ENCODE measurements around the gene CTNNA2.

The CTNNA2 gene

DNA sequence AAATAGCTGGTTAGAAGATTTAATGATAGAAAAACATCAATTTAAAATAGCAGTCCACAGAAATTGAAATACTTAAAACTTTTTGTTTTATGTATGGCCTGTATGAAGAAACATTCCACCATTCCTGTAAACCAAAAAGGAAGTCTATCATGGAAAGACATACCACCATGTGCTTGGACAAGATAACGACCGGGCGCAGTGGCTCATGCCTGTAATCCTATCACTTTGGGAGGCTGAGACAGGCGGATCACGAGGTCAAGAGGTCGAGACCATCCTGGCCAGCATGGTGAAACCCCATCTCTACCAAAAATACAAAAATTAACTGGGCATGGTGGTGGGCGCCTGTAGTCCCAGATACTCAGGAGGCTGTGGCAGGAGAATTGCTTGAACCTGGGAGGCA lies 519.8 kb downstream of the CTNNA2 start:
- peak; percentile 45 for DNase-seq (ENCODE audit: low read depth)

DNA sequence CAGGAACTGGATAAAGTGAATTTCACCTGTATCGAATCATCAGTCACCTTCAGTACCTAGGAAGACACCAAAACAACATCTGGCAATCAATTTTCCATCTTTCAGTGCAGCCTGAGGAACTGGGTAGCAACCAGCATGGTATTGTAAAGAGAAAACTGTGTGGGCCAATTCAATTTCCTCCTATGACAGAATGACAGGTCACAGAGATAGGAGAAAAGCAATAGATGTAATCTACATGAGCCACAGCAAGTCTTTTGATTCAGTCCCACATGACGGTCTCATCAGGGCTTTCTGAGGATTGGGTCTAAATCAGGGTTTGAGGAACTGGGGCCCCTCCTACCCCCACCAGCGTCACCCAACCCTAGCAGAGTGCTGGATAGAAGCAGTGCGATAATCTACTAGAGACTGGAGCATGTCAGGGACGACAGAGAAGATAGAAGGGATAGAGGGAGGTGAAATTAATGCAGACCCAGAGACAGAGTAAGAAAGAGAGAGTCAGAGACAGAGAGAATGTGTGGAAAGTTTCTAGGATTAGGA lies 523.0 kb downstream of the CTNNA2 start:
- DNase-seq (ENCODE audit: low read depth) = no peak

- DNase-seq (ENCODE audit: low read depth) = no peak
Observed at GRCh38 chr2:80037310-80037709, 524.5 kb downstream of the CTNNA2 start.

- no peak for DNase-seq (ENCODE audit: low read depth)
Observed at GRCh38 chr2:80040226-80040625, 527.4 kb downstream of the CTNNA2 start.

DNA sequence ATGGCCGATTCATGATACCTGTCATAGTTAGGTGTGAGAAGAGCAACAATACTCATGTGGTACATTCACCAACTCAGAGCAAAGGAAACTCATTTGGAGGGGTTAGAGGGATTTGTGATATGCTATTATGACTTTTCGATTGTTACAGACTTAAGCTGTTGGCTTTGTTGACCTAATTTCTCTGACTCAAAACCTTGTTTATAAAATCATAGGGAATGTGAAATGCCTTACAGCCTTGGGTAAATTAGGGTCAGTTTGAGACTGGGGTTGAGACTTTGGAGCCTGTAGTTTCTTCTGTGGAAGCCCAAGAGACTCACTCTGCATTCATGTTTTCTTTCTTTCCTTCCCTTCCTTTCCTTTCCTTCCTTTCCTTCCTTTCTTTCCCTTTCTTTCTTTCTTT lies 529.8 kb downstream of the CTNNA2 start:
- DNase-seq (ENCODE audit: low read depth) = no peak

DNA sequence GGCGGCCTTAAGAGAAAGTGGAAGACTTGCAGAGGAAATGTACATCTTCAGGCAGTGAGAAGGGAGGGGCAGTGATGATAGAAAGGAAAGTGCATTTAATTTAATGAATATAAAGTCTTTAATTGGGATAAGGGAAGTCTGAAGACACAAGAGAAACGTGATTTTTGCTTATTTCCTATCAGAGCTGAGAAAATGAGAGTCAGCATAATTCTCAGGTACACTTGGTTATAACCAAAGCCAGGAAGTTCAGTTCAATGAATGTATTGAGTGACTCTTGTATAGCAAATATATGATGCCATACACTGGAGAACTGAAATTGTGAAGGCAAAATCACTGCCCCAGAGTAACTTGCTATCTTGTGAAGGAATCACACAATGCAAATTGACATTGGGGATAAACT lies 535.4 kb downstream of the CTNNA2 start:
- DNase-seq (ENCODE audit: low read depth) = no peak

DNA sequence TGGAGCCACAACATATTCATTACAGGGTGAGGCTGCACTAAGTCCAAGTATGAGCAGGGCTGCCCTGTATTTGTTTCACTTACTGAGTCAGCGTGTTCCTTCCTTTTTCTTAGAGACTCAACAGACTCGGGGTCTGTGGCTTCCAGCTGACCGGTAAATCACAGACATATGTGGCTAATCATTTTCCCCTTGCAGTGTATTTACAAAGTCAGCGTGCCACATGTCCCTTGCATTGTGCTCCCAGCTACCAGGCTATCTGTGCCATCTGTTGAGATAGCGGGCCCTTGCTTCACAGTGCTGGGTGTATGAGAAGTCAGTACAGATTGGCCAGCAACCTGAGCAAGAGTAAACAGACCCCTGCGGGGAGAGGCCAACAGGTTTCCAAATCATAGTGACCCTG lies 537.4 kb downstream of the CTNNA2 start:
- DNase-seq (ENCODE audit: low read depth) = no peak

- no peak for DNase-seq (ENCODE audit: low read depth)
Observed at GRCh38 chr2:80053522-80054345, 540.9 kb downstream of the CTNNA2 start.

DNA sequence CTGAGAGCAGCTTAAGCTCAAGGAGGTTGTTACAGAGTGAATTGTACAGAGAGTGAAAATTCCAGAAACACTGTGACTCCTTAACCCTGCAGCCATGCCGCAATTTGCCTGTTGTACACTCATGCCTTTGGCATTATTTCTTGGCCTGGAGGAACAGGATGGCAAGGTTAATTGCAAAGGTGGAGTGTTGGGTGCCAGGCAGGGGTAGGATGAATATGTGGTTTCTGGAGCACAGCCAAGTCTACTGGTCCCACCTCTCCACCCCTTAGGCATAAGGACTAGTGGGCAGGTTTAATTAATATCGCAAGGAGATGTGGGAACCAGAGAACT lies 541.5 kb downstream of the CTNNA2 start:
- DNase-seq (ENCODE audit: low read depth) = no peak

- no peak for DNase-seq (ENCODE audit: low read depth)
Observed at GRCh38 chr2:80057956-80058355, 545.1 kb downstream of the CTNNA2 start.

- DNase-seq (ENCODE audit: low read depth) = no peak
Observed at GRCh38 chr2:80058562-80058961, 545.7 kb downstream of the CTNNA2 start.

DNA sequence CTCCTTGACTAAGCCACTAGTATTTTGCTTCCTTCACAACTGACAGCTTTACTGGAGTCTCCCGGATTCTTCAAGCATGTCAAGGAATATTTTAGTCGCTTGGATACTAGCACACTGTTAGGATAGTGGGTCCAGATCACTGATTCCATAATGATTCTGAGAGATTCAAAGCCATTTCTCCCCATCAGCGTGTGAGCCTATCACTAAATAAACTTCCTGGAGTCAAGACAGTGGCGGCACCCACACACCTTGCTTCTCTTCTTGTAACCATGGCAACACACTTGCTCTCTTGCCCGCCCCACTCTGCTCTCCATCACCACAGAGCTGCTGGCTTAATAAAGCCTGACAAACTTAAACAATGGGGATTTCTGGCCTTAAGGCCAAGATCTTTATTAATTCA lies 546.6 kb downstream of the CTNNA2 start:
- DNase-seq (ENCODE audit: low read depth) = no peak

- no peak for DNase-seq (ENCODE audit: low read depth)
Observed at GRCh38 chr2:80061881-80062280, 549.0 kb downstream of the CTNNA2 start.

GRCh38 chr2:80062298-80062697 lies 549.4 kb downstream of the CTNNA2 start:
- DNase-seq (ENCODE audit: low read depth) = no peak

- no peak for DNase-seq (ENCODE audit: low read depth)
Observed at GRCh38 chr2:80068038-80068731, 555.3 kb downstream of the CTNNA2 start.

GRCh38 chr2:80070587-80070986 lies 557.7 kb downstream of the CTNNA2 start:
- DNase-seq (ENCODE audit: low read depth) = no peak

GRCh38 chr2:80071941-80072340 lies 559.1 kb downstream of the CTNNA2 start:
- DNase-seq (ENCODE audit: low read depth) = no peak

GRCh38 chr2:80073134-80073561 lies 560.3 kb downstream of the CTNNA2 start:
- DNase-seq (ENCODE audit: low read depth) = no peak

DNA sequence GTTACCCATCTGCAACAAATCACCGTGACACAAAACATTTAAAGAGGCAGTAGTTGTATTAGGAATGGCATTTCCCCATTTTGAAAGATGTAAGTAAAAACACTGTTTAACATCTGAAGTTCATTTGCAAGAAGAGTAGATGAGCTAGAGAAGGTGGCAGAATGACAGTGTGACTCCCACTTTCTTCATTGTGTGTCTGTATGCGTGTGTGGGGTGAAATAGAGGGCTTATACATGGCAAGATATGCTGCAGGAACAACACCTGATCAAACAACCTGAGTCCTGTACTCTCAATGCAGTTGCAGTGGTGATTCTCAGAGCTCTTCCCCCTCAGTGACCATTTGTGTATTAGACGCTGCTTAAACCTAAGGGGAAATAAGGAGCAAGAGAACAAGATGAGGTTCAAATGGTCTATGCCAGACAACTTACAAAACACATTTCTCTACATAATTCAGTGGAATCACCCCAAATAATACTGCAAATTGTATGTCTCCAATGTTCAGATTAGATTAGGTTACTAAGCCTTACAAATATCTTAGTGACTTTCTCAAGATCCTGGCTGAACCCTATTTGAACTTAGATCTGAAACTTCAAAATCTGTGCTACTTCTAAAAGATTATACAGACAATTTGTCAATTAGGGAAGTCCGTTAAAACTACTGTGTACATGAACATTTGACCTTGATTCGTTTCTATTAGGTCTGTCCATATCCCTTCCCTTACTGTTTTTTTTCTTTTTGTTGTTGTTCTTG lies 561.6 kb downstream of the CTNNA2 start:
- no peak for DNase-seq (ENCODE audit: low read depth)

DNA sequence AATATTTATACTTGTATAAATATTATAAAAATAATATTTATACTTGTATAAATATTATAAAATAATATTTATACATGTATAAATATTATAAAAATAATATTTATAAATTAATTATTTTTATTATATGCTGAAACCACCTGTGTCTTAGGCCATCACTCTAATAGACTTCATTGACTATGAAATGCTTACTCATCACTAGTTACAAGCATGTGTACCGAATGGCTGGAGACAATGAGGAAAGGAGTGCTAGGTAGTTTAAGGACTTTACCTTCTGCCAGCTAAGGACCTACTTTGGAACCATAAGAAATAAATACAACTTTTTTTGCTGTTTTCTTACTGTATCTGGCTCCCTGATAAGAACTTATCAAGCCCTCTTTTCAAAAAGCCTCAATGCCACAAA lies 562.9 kb downstream of the CTNNA2 start:
- no peak for DNase-seq (ENCODE audit: low read depth)

DNA sequence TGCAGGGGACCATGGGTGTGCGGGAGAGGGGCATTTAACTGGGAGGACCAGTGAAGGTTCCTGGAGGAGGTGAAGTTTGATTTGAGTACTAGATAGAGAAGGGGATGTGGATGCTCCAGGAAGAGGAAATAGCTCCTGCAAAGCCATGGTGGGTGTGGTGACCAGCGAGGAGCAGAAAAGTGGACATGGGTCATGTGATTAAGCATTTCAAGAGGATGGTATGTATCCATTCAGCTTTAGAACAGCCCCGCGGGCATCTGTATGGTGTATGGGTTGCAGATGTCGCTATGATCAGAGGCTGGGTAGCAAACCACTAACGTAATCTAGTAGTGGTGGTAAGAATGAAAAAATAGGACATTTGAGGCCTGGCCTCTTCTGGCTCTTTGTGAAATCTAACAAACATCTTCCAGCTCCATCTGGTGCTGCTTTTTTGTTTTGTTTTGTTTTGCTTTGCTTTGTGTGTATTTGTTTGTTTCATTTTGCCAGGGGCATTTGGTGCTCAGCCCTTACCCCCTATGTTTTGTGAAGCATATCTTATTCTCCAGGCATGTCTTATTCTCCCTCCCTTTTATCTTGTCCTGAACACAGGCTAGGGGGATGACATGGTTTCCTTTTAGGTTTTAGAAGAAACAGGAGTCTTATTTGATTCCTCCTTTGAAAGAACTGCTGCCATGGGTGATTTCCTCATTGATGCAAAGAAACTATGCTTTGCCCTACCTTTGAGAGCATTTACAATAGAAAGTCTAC lies 565.6 kb downstream of the CTNNA2 start:
- DNase-seq (ENCODE audit: low read depth) = peak; percentile 27

DNA sequence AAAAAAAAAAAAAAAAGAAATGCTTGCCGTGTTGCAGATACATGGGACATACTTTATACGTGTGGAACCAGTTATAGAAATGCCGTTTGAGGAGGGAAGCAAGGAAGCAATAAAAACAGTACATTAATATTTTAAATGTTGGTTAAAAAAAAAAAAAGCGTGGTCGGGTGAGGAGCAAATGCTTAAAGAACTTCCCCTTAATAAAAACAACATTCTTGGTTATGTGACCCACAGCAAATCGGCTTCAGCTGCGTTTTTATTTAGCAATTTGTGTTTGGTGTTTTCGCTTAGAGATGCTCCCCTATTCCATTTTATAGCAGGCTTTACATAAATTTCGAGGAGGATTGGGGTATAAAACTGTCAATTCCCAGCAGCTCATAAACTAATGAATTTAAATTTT lies 568.1 kb downstream of the CTNNA2 start:
- no peak for DNase-seq (ENCODE audit: low read depth)

Measured in CMK (cell line).